Breast epithelium (tissue), 3 donors: Measurements from ENCODE around the gene PDCD11.

ENCODE experiments used
- CTCF ChIP-seq, 3 donors: fragments of 450-650 bp; IDR thresholded peaks; one replicate each; pipeline ENCODE4 v1.5.1; 2016 to 2017; ENCODE audit warnings: antibody characterized with exemption in 3 of 3, mild to moderate bottlenecking in 3 of 3, moderate library complexity in 3 of 3
- POLR2A ChIP-seq: fragments of 450-650 bp; IDR thresholded peaks from one replicate; pipeline ENCODE4 v1.6.1; 2016; ENCODE audit warnings: antibody characterized with exemption, mild to moderate bottlenecking, moderate library complexity
- POLR2AphosphoS5 ChIP-seq, 3 donors: sonication (generic); formaldehyde crosslinking; IDR thresholded peaks; one replicate each; pipeline ENCODE4 v1.6.1; 2017; ENCODE audit warnings: antibody characterized with exemption in 3 of 3

DNA sequence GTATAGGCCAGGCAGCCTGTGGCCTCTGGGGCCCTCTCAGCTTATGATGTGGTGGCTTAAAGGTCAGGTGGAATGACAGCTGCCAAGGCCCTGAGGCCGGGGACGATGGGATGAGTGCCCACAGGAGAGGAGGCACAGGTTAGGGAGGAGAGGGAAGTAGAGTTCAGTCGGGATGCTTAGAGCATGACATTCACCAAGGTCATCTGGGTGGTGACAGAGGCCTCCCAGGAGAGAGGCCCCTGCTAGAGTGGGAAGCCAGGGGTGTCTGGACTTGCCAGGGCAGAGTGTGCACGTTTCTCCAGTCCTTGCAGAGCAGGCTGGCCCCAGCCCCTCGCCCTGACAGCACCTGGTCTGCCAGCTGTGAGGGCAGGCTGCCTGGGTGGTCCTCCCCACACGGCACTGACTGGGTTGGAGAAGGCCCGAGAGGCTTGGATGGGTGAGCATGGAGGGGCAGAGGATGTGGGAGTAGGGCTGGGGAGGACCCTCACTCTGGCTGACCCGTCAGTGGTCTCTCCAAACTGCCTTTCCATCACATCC, 60.8 kb downstream of the PDCD11 start:
- TF ChIP-seq CTCF (IDR thresholded peaks at IDR 0.05): no peak
- TF ChIP-seq POLR2A: no peak
- TF ChIP-seq POLR2AphosphoS5 (IDR thresholded peaks at IDR 0.05): no peak
